D341Med (cell line): ENCODE measurements around the gene DYRK1A.
"Not testable (repeated sequence)": the region's sequence is repeated elsewhere in the genome, so short reads cannot be mapped to it uniquely, and the experiment has no call there.

ENCODE experiments used
- DNase-seq: peaks from one replicate; pipeline ENCODE4 v3.0.0; 2012; ENCODE audit warnings: low spot score

DYRK1A gene

GRCh38 chr21:37366482-37367316 is at the start of gene DYRK1A:
Gene DYRK1A, plus strand, starts transcription at chr21:37366773. Its CDS starts 53,602 bp downstream, at chr21:37420375.
- DNase-seq: peak; percentile 98

- DNase-seq: no peak
These were observed 47.0 kb upstream of the DYRK1A start for GRCh38 chr21:37319551-37319950.

GRCh38 chr21:37322084-37322483 is 44.5 kb upstream of the DYRK1A start:
- DNase-seq: no peak

- no peak for DNase-seq
These were observed 42.0 kb upstream of the DYRK1A start for GRCh38 chr21:37324558-37324957.

- DNase-seq: not testable (repeated sequence)
These were observed 38.4 kb upstream of the DYRK1A start for GRCh38 chr21:37328147-37328546.

GRCh38 chr21:37331411-37331810 is 35.2 kb upstream of the DYRK1A start:
- no peak for DNase-seq

GRCh38 chr21:37335053-37335452 is 31.5 kb upstream of the DYRK1A start:
- DNase-seq: no peak

- DNase-seq: no peak
These were observed 29.4 kb upstream of the DYRK1A start for GRCh38 chr21:37337179-37337578.

- DNase-seq: no peak
These were observed 28.7 kb upstream of the DYRK1A start for GRCh38 chr21:37337831-37338230.

- no peak for DNase-seq
These were observed 27.7 kb upstream of the DYRK1A start for GRCh38 chr21:37338671-37339551.

GRCh38 chr21:37339552-37339939 is 27.0 kb upstream of the DYRK1A start:
- DNase-seq: no peak

GRCh38 chr21:37341254-37341960 is 25.2 kb upstream of the DYRK1A start:
- no peak for DNase-seq

- DNase-seq: no peak
These were observed 24.4 kb upstream of the DYRK1A start for GRCh38 chr21:37342046-37342632.

- DNase-seq: no peak
These were observed 19.6 kb upstream of the DYRK1A start for GRCh38 chr21:37346841-37347430.

GRCh38 chr21:37348664-37349063 is 17.9 kb upstream of the DYRK1A start:
- DNase-seq: no peak

- no peak for DNase-seq
These were observed 16.1 kb upstream of the DYRK1A start for GRCh38 chr21:37350472-37350871.

- no peak for DNase-seq
These were observed 9.9 kb upstream of the DYRK1A start for GRCh38 chr21:37356706-37357105.

GRCh38 chr21:37357691-37358090 is 8.9 kb upstream of the DYRK1A start:
- no peak for DNase-seq

- no peak for DNase-seq
These were observed 8.2 kb upstream of the DYRK1A start for GRCh38 chr21:37358397-37358796.

- DNase-seq: no peak
These were observed 2.6 kb upstream of the DYRK1A start for GRCh38 chr21:37363936-37364335.

GRCh38 chr21:37364722-37365121 is 1.9 kb upstream of the DYRK1A start:
- no peak for DNase-seq
